Fibroblast of villous mesenchyme (primary cell): ENCODE measurements around the gene AFF3. TPM values are rescaled to one million over a fixed set of nuclear protein-coding genes. Genes with fewer than 3 reads are reported as not detected.

Experiments
- DNase-seq: peaks from one replicate; pipeline ENCODE4 v3.0.0-alpha.2; 2010; ENCODE audit warnings: low read depth
- H3K4me3 ChIP-seq: 2 replicates; pipeline ENCODE4 v1.5.1; 2011; ENCODE audit warnings: low read depth, mild to moderate bottlenecking, low read length
- total RNA-seq: library from RNA; depleted of rRNA; stranded (reverse); fragments of >200 nt; gene quantifications from 2 replicates; pipeline ENCODE4 v1.2.3, GENCODE V29; 2012
- TF ChIP-seq, protein P1 (sequence below): IDR thresholded peaks from 2 replicates; pipeline ENCODE4 v1.5.1; 2012; ENCODE audit warnings: low read depth, mild to moderate bottlenecking, low read length; ENCODE audit not compliant: insufficient read depth

The AFF3 gene
- total RNA-seq, 1 donor: 19.4 TPM

DNA sequence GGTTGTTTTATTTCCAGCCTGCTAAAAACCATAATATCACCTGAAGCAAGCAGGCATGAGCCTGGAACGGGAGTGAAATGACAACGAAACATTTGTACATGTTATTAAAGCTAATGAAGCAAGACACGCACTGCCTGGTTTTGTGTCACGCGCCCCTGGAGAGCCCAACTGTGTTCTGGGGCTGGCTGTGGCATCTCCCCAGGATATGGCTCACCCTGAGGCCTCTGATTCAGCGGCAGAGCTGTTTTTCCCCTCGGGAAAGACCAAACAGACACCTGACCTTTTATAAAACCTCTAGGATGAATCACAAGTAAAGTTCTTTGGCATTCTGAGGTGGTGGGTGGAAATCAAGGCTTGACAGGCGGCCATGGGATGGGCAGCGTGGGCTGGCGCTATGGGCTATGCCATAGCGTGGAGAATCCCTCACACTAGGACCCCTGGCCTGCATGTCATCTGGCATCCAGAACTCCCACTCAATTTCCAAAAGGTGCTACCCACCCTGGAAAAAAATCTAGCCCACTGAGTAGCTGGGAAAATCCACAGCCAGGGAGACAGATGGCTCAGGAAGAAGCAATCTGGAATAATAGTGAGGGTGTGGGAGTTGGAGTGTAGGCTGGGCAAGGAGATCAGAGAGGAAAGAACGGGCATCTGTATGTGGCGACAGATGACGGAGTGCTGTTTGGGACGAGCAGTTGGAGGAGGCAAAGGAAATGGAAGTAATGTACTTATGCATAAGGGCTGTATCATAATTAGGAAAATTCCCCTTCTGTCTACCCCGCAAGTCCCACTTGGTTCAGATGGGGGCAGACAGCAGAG, 262.0 kb downstream of the AFF3 start:
- no peak overlapping the region for H3K4me3 ChIP-seq
- DNase-seq: peak; percentile 69
- TF ChIP-seq, protein P1, sequence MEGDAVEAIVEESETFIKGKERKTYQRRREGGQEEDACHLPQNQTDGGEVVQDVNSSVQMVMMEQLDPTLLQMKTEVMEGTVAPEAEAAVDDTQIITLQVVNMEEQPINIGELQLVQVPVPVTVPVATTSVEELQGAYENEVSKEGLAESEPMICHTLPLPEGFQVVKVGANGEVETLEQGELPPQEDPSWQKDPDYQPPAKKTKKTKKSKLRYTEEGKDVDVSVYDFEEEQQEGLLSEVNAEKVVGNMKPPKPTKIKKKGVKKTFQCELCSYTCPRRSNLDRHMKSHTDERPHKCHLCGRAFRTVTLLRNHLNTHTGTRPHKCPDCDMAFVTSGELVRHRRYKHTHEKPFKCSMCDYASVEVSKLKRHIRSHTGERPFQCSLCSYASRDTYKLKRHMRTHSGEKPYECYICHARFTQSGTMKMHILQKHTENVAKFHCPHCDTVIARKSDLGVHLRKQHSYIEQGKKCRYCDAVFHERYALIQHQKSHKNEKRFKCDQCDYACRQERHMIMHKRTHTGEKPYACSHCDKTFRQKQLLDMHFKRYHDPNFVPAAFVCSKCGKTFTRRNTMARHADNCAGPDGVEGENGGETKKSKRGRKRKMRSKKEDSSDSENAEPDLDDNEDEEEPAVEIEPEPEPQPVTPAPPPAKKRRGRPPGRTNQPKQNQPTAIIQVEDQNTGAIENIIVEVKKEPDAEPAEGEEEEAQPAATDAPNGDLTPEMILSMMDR: no peak

DNA sequence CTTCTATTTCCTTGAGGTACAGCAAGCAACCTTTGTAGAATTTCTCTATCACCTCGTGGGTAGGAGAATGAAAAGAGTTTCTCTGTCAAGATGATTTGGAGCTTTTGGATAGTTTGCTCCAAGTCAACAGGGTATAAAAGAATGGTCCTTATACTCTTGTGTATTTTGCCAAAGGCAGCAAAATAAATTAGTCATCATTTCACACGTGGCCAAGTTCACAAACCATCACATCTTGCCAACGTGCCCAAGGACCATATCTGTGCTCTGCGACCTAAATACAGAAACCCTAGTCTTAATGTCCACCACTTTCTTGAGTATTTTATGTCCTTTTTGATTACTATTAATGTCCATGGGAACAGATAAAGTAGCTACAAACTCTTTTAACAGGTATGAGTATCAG, 262.9 kb downstream of the AFF3 start:
- DNase-seq: no peak
- no peak overlapping the region for H3K4me3 ChIP-seq
- TF ChIP-seq, protein P1: no peak

DNA sequence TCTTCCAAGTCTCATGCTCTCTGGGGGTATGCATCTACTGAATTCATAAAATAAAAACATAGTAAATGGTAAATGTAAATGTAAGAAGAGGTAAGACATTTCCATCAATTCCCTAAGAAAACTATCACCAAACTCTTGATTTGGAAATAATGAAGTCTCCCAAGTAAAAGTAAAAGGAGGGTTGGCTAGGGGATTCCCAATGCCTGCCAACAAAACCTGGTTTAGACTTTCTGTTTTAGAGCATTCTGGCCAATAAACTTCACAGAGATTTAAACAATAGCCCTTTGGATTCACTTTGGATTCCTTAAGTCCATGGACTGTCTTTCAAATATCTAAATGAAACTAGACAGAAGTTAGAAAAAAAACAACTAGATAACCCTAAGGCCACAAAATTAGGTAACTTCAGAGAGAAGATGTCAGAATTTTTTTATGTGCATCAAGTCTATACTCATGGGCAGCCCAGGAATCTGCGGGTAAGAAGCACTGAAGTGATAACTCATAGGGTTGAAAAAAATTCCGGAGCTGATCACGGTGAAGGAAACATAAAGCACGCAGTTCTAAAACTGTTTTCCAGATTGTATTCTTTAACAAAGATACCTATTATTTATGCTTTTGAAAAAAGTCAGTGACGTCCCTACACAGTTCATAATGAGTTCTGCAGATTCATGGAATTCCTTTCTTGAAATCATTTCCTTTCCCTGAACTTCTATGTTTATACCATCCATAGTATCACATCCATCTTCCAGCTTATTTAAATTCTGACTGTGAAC, 263.6 kb downstream of the AFF3 start:
- no peak overlapping the region for H3K4me3 ChIP-seq
- TF ChIP-seq, protein P1: no peak
- peak; percentile 48 for DNase-seq

DNA sequence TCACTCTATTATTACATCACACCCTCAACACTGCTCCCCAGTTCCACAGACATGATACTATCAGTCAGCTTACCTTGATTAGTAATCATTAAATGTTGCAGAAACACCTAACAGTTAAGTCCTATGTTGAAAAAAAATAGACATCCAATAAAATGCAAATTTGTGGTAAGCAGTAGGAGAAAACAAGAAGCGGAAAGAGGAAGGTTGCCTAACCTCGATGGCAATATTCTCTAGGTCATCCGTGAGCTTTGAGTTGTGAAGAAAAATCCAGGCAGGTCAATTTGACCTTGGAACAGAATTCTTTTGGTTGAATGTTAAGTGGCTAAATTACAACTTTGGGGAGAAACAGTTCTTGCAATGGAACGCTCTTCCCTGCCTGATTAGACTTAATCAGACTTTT, 264.4 kb downstream of the AFF3 start:
- no peak overlapping the region for H3K4me3 ChIP-seq
- DNase-seq: no peak

DNA sequence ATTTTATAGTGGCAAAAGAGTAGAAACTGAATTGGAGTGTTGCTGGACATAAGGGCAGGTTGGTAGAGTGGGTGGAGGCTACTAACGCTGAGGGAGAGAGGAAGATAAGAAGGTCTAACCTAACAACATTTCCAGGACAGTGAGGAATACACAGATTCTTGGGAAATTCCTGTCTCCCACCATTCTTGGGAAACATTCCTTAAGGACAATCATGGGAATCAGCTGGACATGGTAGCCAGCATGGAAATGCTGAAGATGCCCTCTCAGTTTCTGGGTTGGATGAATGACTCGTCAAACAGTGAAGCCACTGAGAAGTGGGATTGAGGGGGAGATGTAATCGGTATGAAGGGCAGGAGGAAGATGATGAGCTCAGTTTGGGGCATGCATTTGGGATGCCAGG, 265.4 kb downstream of the AFF3 start:
- no peak overlapping the region for H3K4me3 ChIP-seq
- DNase-seq: no peak
- TF ChIP-seq, protein P1: no peak

More for the DNA sequence above, 264.4 kb downstream of the AFF3 start:
- TF ChIP-seq, protein P1: no peak

DNA sequence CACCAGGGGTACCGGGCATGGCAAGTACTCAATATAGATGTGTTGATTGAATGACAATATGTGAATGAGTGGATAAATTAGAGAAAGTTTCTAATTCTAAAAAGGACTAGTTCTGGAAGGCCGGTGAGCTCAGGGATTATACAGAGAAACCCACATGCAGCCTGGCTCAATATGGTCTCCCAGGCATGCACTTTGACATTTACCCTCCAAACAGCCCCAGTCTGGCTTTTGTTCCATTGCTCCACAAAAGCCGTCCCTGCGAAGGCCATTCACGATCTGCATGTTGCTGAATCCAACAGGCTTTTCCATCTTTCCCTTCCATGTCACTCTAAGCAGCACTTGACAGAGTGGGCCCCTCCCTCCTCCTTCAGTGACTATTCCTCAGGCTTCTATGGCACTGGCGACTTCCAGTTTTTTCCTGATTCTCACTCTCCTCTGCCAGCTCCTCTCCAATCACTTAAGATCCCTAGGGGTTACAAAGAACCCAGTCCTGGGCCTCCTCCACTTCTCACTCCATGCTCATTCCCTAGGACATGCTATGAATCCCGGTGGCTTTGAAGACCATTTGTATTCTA, 266.7 kb downstream of the AFF3 start:
- TF ChIP-seq, protein P1: no peak
- no peak for DNase-seq
- no peak overlapping the region for H3K4me3 ChIP-seq
